GM23248 (cell line): ENCODE measurements around the gene MYO15A. TPM values are rescaled to one million over a fixed set of nuclear protein-coding genes. Genes with fewer than 3 reads are reported as not detected.

Experiments used
- DNase-seq: peaks from one replicate; pipeline ENCODE4 v3.0.0-alpha.2; 2015
- H2AFZ ChIP-seq: fragments of 200-600 bp; sonication (generic); 2 replicates; pipeline ENCODE4 v1.6.1; 2016; ENCODE audit warnings: antibody characterized with exemption
- H3F3A ChIP-seq: fragments of 200-600 bp; sonication (generic); 2 replicates; pipeline ENCODE4 v1.6.1; 2016; ENCODE audit warnings: mild to moderate bottlenecking, antibody characterized with exemption, mixed run types; ENCODE audit not compliant: insufficient read depth
- H3K27ac ChIP-seq: fragments of 200-600 bp; sonication (generic); 2 replicates; pipeline ENCODE4 v1.5.1; 2016; ENCODE audit warnings: mild to moderate bottlenecking
- H3K27me3 ChIP-seq: fragments of 200-600 bp; sonication (generic); replicated peaks from 2 replicates; pipeline ENCODE4 v1.6.1; 2016; ENCODE audit warnings: mild to moderate bottlenecking; ENCODE audit not compliant: insufficient read depth
- H3K36me3 ChIP-seq: fragments of 200-600 bp; sonication (generic); 2 replicates; pipeline ENCODE4 v1.6.1; 2016; ENCODE audit warnings: low read depth, mild to moderate bottlenecking
- H3K4me1 ChIP-seq: fragments of 200-600 bp; sonication (generic); 2 replicates; pipeline ENCODE4 v1.6.1; 2016; ENCODE audit warnings: mild to moderate bottlenecking; ENCODE audit not compliant: insufficient read depth
- H3K4me2 ChIP-seq: fragments of 200-600 bp; sonication (generic); one replicate; pipeline ENCODE4 v1.6.1; 2016; ENCODE audit warnings: mild to moderate bottlenecking; ENCODE audit not compliant: unreplicated experiment
- H3K4me3 ChIP-seq: fragments of 200-600 bp; sonication (generic); 2 replicates; pipeline ENCODE4 v1.5.1; 2016; ENCODE audit warnings: mild to moderate bottlenecking
- H3K79me2 ChIP-seq: fragments of 200-600 bp; sonication (generic); 2 replicates; pipeline ENCODE4 v1.6.1; 2016; ENCODE audit warnings: mild to moderate bottlenecking; ENCODE audit not compliant: insufficient read depth
- H3K9ac ChIP-seq: fragments of 200-600 bp; sonication (generic); 2 replicates; pipeline ENCODE4 v1.6.1; 2016; ENCODE audit warnings: mild to moderate bottlenecking
- H3K9me2 ChIP-seq: fragments of 200-600 bp; sonication (generic); 2 replicates; pipeline ENCODE4 v1.6.1; 2016; ENCODE audit warnings: mixed run types, mild to moderate bottlenecking, moderate library complexity; ENCODE audit not compliant: insufficient read depth
- H3K9me3 ChIP-seq: fragments of 200-600 bp; sonication (generic); one replicate; pipeline ENCODE4 v1.6.1; 2017; ENCODE audit warnings: low read depth
- H4K20me1 ChIP-seq: fragments of 200-600 bp; sonication (generic); 2 replicates; pipeline ENCODE4 v1.6.0; 2016; ENCODE audit not compliant: insufficient read depth
- EZH2 ChIP-seq: fragments of 200-600 bp; sonication (generic); IDR thresholded peaks from 2 replicates; pipeline ENCODE4 v1.6.1; 2018; ENCODE audit warnings: antibody characterized with exemption, mild to moderate bottlenecking; ENCODE audit not compliant: insufficient read depth, poor library complexity, severe bottlenecking
- EZH2phosphoT487 ChIP-seq: fragments of 200-600 bp; sonication (generic); IDR thresholded peaks from 2 replicates; pipeline ENCODE4 v1.6.1; 2018; ENCODE audit warnings: antibody characterized with exemption, moderate library complexity, mild to moderate bottlenecking, low read depth; ENCODE audit not compliant: insufficient read depth
- WGBS, 2 experiments: methylation state at CpG; one replicate each; pipeline ENCODE4 v1.1.6; 2015 to 2017; ENCODE audit warnings: low lambda C conversion rate in 2 of 2, low coverage in 1 of 2; ENCODE audit errors: missing lambda C conversion rate in 2 of 2; 5-methylcytosine and 5-hydroxymethylcytosine counted together
- in situ Hi-C: fragments of 300-500 bp; cut with MboI; formaldehyde crosslinking; loops from 2 replicates; pipeline ENCODE4 v1.15.0; 2020
- polyA plus RNA-seq: library from polyadenylated mRNA; unstranded; fragments of >200 nt; fragmentation: Nextera tagmentation; extraction: Ambion mirVana; gene quantifications from 2 replicates; pipeline ENCODE4 v1.2.1, GENCODE V29; 2016
- total RNA-seq: library from RNA; depleted of rRNA; stranded (reverse); fragments of >200 nt; shearing (Covaris generic); gene quantifications from 2 replicates; pipeline ENCODE4 v1.2.3, GENCODE V29; 2014

The MYO15A gene
- total and polyA plus RNA-seq, 2 experiments from 2014 or later = 0.54 to 0.70 TPM

GRCh38 chr17:18074566-18075272 is 33.8 kb upstream of the MYO15A start:
- peaks cover 9% of the 10 kb centered on the region for H3K4me1 ChIP-seq

GRCh38 chr17:18076936-18077335 is 31.6 kb upstream of the MYO15A start:
- peak; percentile 2 for DNase-seq
- no peaks in the 10 kb centered on the region for H3K36me3 ChIP-seq
- H3K27me3 ChIP-seq = no peaks in the 10 kb centered on the region; the same call in 1 of the 2 replicates
- no peaks in the 10 kb centered on the region for H3K4me1 ChIP-seq
- TF ChIP-seq EZH2 (no peak), EZH2phosphoT487 (no peak)
- no peak overlapping the region for H3K9ac ChIP-seq
- H3K9me2 ChIP-seq = no peaks in the 10 kb centered on the region
- WGBS, 2 experiments = 39 to 47% methylated on average over 7 of the region's 7 CpGs
- H3K79me2 ChIP-seq = no peaks in the 10 kb centered on the region
- no peaks in the 10 kb centered on the region for H3K9me3 ChIP-seq
- H3F3A ChIP-seq = no peaks in the 10 kb centered on the region; the same call in 1 of the 2 replicates
- H3K4me2 ChIP-seq = no peak overlapping the region
- in situ Hi-C loops = no loop called here
- H4K20me1 ChIP-seq = no peaks in the 10 kb centered on the region
- H2AFZ ChIP-seq = no peak overlapping the region
- H3K4me3 ChIP-seq = no peak overlapping the region
- no peak overlapping the region for H3K27ac ChIP-seq

More at GRCh38 chr17:18074566-18075272, 33.8 kb upstream of the MYO15A start:
- Histone ChIP-seq H3K4me2 (no peak overlapping the region), H3K9me2 (no peaks in the 10 kb centered on the region), H3K27ac (no peak overlapping the region), H3K4me3 (no peak overlapping the region), H3K9me3 (no peaks in the 10 kb centered on the region), H3K79me2 (no peaks in the 10 kb centered on the region), H4K20me1 (no peaks in the 10 kb centered on the region), H3K9ac (no peak overlapping the region), H3K27me3 (no peaks in the 10 kb centered on the region; the same call in 1 of the 2 replicates), H3F3A (no peaks in the 10 kb centered on the region; the same call in 1 of the 2 replicates), H2AFZ (no peak overlapping the region), H3K36me3 (no peaks in the 10 kb centered on the region)
- WGBS, 2 experiments = 33 to 47% methylated on average over 6 of the region's 6 CpGs
- peak; percentile 36 for DNase-seq
- TF ChIP-seq EZH2 = no peak
- no peak for TF ChIP-seq EZH2phosphoT487
- in situ Hi-C loops = no loop called here

- Histone ChIP-seq H3K27ac (no peak overlapping the region), H3K4me3 (no peak overlapping the region), H3K27me3 (no peaks in the 10 kb centered on the region; the same call in 1 of the 2 replicates), H3F3A (no peaks in the 10 kb centered on the region; the same call in 1 of the 2 replicates), H3K4me2 (no peak overlapping the region), H3K9ac (no peak overlapping the region), H3K79me2 (no peaks in the 10 kb centered on the region), H3K4me1 (no peaks in the 10 kb centered on the region), H3K36me3 (no peaks in the 10 kb centered on the region), H2AFZ (no peak overlapping the region), H3K9me2 (no peaks in the 10 kb centered on the region), H3K9me3 (no peaks in the 10 kb centered on the region), H4K20me1 (no peaks in the 10 kb centered on the region)
- no peak for TF ChIP-seq EZH2phosphoT487
- in situ Hi-C loops = no loop called here
- DNase-seq = no peak
- WGBS, 2 experiments = 76 to 79% methylated on average over 4 of the region's 4 CpGs
These were observed 29.0 kb upstream of the MYO15A start for GRCh38 chr17:18079543-18079942.

GRCh38 chr17:18084256-18084655 is 24.3 kb upstream of the MYO15A start:
- 84 to 86% methylated on average over 4 of the region's 4 CpGs for WGBS, 2 experiments

More at GRCh38 chr17:18084256-18084655, 24.3 kb upstream of the MYO15A start:
- Histone ChIP-seq H2AFZ (no peak overlapping the region), H3K9me2 (no peaks in the 10 kb centered on the region), H4K20me1 (no peaks in the 10 kb centered on the region), H3K27ac (no peak overlapping the region), H3K4me3 (no peak overlapping the region), H3K9me3 (no peaks in the 10 kb centered on the region), H3K79me2 (peaks cover 21% of the 10 kb centered on the region), H3F3A (no peaks in the 10 kb centered on the region), H3K4me1 (peaks cover 10% of the 10 kb centered on the region), H3K4me2 (no peak overlapping the region), H3K36me3 (no peaks in the 10 kb centered on the region), H3K27me3 (no peaks in the 10 kb centered on the region; the same call in 1 of the 2 replicates), H3K9ac (no peak overlapping the region)
- in situ Hi-C loops = no loop called here
- DNase-seq = no peak
- TF ChIP-seq EZH2 = no peak
- no peak for TF ChIP-seq EZH2phosphoT487
